IPS-20b (cell line): ENCODE results near the gene MYRF.
A peak's percentile ranks its signal among the peaks of the same experiment; 100 is the strongest.

Source experiments
- H3K27ac ChIP-seq: one replicate; pipeline ENCODE4 v1.5.1; 2013; ENCODE audit warnings: low read length
- H3K27me3 ChIP-seq: 2 replicates; pipeline ENCODE4 v1.6.1; 2013; ENCODE audit warnings: mild to moderate bottlenecking, low read length, inconsistent platforms; ENCODE audit not compliant: insufficient read depth
- H3K36me3 ChIP-seq: 2 replicates; pipeline ENCODE4 v1.6.1; 2013; ENCODE audit warnings: low read depth, mild to moderate bottlenecking, inconsistent platforms, low read length, moderate library complexity; ENCODE audit not compliant: insufficient read depth
- H3K4me1 ChIP-seq: 2 replicates; pipeline ENCODE4 v1.6.1; 2013; ENCODE audit warnings: mild to moderate bottlenecking, control low read depth, inconsistent platforms, low read length, moderate library complexity; ENCODE audit not compliant: insufficient read depth
- H3K4me3 ChIP-seq: 2 replicates; pipeline ENCODE4 v1.5.1; 2013; ENCODE audit warnings: mild to moderate bottlenecking, low read length, inconsistent platforms
- H3K9ac ChIP-seq: 2 replicates; pipeline ENCODE4 v1.6.1; 2013; ENCODE audit warnings: low read depth, mild to moderate bottlenecking, inconsistent platforms, low read length, moderate library complexity
- H3K9me3 ChIP-seq: 2 replicates; pipeline ENCODE4 v1.6.1; 2013; ENCODE audit warnings: mild to moderate bottlenecking, low read depth, low read length, inconsistent platforms; ENCODE audit not compliant: insufficient read depth

The MYRF gene

DNA sequence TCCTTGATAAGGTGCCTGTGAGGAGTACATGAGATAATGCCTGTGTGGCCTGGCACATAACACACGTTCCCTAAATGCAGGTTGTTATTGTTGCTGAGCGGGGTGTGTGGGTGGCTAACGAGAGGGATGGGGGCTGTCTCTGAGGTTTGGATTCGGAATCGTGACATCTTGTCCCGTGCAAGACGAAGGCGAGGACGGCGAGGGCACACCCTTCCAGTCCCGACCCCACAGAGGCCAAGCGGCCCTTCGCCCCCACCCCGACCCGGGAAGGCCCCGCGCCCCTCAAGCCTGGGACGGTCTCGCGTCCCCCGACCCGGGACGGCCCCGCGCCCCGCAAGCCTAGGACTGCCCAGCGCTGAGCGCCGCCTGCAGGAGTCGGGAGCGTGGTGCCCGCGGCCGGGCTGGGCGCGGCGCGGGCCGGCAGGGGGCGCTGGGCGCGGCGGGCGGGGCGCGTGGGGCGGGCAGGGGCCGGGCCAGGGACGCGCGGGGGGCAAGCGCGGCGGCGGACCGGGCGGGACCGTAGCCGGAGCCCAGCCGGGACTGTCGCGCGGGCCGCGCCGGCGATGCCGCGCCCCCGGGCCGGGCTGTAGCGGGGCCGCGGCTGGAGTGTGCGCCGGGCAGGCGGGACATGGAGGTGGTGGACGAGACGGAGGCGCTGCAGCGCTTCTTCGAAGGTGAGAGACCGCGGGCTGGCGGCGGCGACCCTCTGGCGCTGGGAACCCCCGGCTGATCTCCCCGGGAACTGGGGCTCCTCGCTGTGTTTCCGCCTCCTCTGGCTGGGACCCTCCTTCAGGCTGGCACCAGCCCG, at the start of gene MYRF:
Gene MYRF, plus strand, starts transcription at position 520 of the 808 bp plus-strand sequence. Its CDS starts 109 bp downstream, at position 629.
- H3K27me3 ChIP-seq = peaks cover 43% of the 10 kb centered on the region
- H3K4me1 ChIP-seq = peaks cover 16% of the 10 kb centered on the region
- H3K9ac ChIP-seq = peak within 1 kb of the TSS; percentile 59; the same call in 1 of the 2 replicates
- H3K9me3 ChIP-seq = no peaks in the 10 kb centered on the region
- H3K4me3 ChIP-seq = peak within 1 kb of the TSS; percentile 63
- no peak within 1 kb of the TSS for H3K27ac ChIP-seq
- no peaks in the 10 kb centered on the region for H3K36me3 ChIP-seq

GRCh38 chr11:61702701-61703312, 49.6 kb upstream of the MYRF start:
- Histone ChIP-seq H3K4me1 (0 out of 2 replicates have a peak, but pooled peaks cover 4% of the 10 kb centered on the region), H3K4me3 (no peak overlapping the region), H3K27me3 (no peaks in the 10 kb centered on the region; the same call in 1 of the 2 replicates), H3K9ac (no peak overlapping the region), H3K36me3 (no peaks in the 10 kb centered on the region), H3K27ac (no peak overlapping the region), H3K9me3 (no peaks in the 10 kb centered on the region)

- Histone ChIP-seq H3K9ac (no peak overlapping the region), H3K4me3 (no peak overlapping the region), H3K9me3 (no peaks in the 10 kb centered on the region), H3K27ac (no peak overlapping the region), H3K36me3 (no peaks in the 10 kb centered on the region), H3K27me3 (no peaks in the 10 kb centered on the region; the same call in 1 of the 2 replicates), H3K4me1 (peaks cover 6% of the 10 kb centered on the region; the same call in 1 of the 2 replicates)
Observed at GRCh38 chr11:61704838-61705237, 47.6 kb upstream of the MYRF start.

GRCh38 chr11:61706452-61707400, 45.7 kb upstream of the MYRF start:
- Histone ChIP-seq H3K36me3 (no peaks in the 10 kb centered on the region), H3K27ac (no peak overlapping the region), H3K9me3 (no peaks in the 10 kb centered on the region), H3K4me3 (no peak overlapping the region), H3K4me1 (peaks cover 4% of the 10 kb centered on the region; the same call in 1 of the 2 replicates), H3K9ac (no peak overlapping the region), H3K27me3 (no peaks in the 10 kb centered on the region; the same call in 1 of the 2 replicates)

DNA sequence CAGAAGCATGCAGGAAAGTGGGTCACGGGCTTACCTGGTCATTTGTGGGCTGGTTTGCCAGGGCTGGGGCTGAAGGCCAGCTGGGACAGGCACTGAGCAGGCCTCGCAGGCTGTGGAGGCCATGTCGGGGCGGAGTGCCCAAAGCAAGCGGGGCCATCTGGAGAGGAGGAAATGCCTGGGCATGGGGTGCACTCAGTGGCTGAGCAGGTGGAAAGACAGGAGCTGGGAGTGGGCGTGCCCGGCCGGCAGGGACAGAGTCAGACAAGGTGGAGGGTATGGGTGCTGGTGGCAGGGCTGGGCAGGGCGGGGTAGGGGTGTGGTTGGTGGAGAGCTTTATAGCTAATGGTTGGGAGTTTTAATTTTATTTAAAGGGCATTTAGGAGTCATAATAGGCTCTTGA, 44.9 kb upstream of the MYRF start:
- Histone ChIP-seq H3K27ac (no peak overlapping the region), H3K4me3 (no peak overlapping the region), H3K4me1 (peaks cover 3% of the 10 kb centered on the region; the same call in 1 of the 2 replicates), H3K9ac (no peak overlapping the region), H3K27me3 (no peaks in the 10 kb centered on the region; the same call in 1 of the 2 replicates), H3K9me3 (no peaks in the 10 kb centered on the region), H3K36me3 (no peaks in the 10 kb centered on the region)

- no peaks in the 10 kb centered on the region for H3K36me3 ChIP-seq
- H3K4me1 ChIP-seq = peaks cover 3% of the 10 kb centered on the region; the same call in 1 of the 2 replicates
- no peaks in the 10 kb centered on the region; the same call in 1 of the 2 replicates for H3K27me3 ChIP-seq
- H3K27ac ChIP-seq = no peak overlapping the region
- no peak overlapping the region for H3K9ac ChIP-seq
- H3K4me3 ChIP-seq = no peak overlapping the region
- H3K9me3 ChIP-seq = no peaks in the 10 kb centered on the region
Observed at GRCh38 chr11:61709110-61709509, 43.3 kb upstream of the MYRF start.

DNA sequence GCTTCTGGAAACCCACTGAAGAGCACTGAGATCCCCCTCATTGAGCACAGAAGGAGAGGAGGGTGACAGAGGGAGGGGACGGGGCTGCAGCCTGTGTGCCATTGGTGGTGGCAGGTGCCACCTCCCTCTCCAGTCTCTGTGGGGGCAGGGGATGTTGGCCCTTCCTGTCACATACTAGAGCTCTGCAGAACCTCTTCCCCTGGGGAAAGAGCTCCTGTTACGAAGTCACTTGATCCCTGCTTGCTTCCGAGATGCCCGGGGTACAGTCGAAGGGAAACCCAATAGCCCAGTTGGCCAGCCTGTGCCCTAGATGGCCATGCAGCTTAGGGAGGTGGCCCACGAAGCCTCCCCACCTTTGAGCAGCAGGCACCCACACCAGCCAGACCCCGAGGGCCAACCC, 42.9 kb upstream of the MYRF start:
- peaks cover 3% of the 10 kb centered on the region; the same call in 1 of the 2 replicates for H3K4me1 ChIP-seq
- H3K9ac ChIP-seq = no peak overlapping the region
- H3K36me3 ChIP-seq = no peaks in the 10 kb centered on the region
- H3K27me3 ChIP-seq = no peaks in the 10 kb centered on the region; the same call in 1 of the 2 replicates
- H3K4me3 ChIP-seq = no peak overlapping the region
- no peak overlapping the region for H3K27ac ChIP-seq
- no peaks in the 10 kb centered on the region for H3K9me3 ChIP-seq

GRCh38 chr11:61710019-61710418, 42.4 kb upstream of the MYRF start:
- H3K27ac ChIP-seq = no peak overlapping the region
- H3K27me3 ChIP-seq = no peaks in the 10 kb centered on the region; the same call in 1 of the 2 replicates
- no peaks in the 10 kb centered on the region for H3K36me3 ChIP-seq
- H3K4me3 ChIP-seq = no peak overlapping the region
- no peak overlapping the region for H3K9ac ChIP-seq
- H3K9me3 ChIP-seq = no peaks in the 10 kb centered on the region
- peaks cover 3% of the 10 kb centered on the region; the same call in 1 of the 2 replicates for H3K4me1 ChIP-seq

GRCh38 chr11:61711037-61711436, 41.4 kb upstream of the MYRF start:
- Histone ChIP-seq H3K36me3 (no peaks in the 10 kb centered on the region), H3K4me3 (no peak overlapping the region), H3K4me1 (peaks cover 5% of the 10 kb centered on the region; the same call in 1 of the 2 replicates), H3K27me3 (no peaks in the 10 kb centered on the region), H3K9me3 (no peaks in the 10 kb centered on the region), H3K9ac (no peak overlapping the region), H3K27ac (no peak overlapping the region)

DNA sequence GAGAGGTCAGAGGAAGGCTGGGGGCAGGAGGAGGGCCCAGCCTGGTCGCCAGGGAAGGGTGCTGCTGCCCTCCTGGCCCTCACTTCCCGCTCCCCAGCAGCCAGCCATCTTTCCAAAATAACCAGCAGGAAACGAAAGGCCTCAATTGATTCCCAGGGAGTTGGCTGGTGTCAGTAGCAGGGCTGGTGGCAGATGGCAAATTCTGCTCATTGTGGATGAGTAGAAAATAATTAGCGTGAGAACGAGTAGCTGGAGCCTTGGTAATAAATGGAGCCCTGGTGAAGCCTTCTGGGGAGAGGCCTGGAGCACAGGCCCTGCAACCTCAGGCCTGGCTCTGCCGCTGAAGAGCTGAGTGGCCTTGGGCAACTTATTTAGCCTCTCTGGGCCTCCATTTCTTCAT, 40.9 kb upstream of the MYRF start:
- Histone ChIP-seq H3K9me3 (no peaks in the 10 kb centered on the region), H3K27me3 (no peaks in the 10 kb centered on the region), H3K27ac (no peak overlapping the region), H3K9ac (no peak overlapping the region), H3K36me3 (no peaks in the 10 kb centered on the region), H3K4me1 (peaks cover 9% of the 10 kb centered on the region), H3K4me3 (no peak overlapping the region)

DNA sequence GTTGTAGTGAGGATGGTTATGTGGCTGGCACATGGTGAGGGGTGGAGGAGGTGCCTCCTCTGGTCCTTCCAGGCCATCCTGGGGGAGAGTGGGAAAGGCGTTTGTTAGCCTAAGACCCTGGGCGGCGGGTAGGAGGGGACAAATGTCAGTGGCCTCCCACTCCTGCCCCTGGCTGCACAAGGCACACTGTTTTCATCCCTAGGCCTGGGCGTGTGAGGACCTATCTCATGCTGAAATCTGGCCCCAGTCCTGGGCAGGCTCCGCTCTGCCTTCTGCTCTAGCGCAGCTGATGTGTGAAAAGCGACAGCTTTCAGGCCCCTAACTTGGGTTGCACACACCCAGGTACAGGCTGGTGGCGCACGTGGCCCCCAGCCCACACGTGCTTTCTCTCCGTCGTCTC, 40.1 kb upstream of the MYRF start:
- Histone ChIP-seq H3K27me3 (no peaks in the 10 kb centered on the region), H3K9ac (no peak overlapping the region), H3K9me3 (no peaks in the 10 kb centered on the region), H3K36me3 (no peaks in the 10 kb centered on the region), H3K27ac (no peak overlapping the region), H3K4me3 (no peak overlapping the region), H3K4me1 (peaks cover 18% of the 10 kb centered on the region)
